ENCODE data around the gene TEAD1. TPM values are rescaled to one million over a fixed set of nuclear protein-coding genes. Genes with fewer than 3 reads are reported as not detected.

TEAD1 gene
- polyA plus RNA-seq, 1 donor from 2014 or later = 12.2 TPM

DNA sequence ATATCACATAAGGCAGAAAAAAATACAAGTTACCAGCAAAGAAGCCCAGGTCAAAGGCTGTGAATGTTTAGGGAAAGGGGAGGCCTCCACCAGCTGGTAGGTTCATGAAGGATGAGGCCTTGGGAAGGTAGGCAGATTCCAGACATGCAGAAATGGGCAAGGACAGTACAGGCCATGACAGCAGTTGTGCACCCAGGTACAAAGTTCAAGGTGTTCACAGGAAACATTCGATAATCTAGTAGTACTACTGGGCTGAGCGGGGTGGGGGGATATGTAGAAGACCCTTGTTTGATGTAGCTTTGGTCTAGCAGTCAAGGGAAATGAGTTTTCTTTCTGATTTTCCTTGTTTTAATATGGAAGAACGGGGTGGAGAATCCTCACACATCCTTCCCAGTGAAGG is 182.1 kb downstream of the TEAD1 start:
- Histone ChIP-seq H3K9me3 (ENCODE audit: low read length) (no peaks in the 10 kb centered on the region), H3K9me2 (ENCODE audit: insufficient read depth, low read length) (no peaks in the 10 kb centered on the region), H3F3A (ENCODE audit: insufficient read depth, low read length, poor library complexity, severe bottlenecking) (no peaks in the 10 kb centered on the region), H3K36me3 (ENCODE audit: insufficient read depth, low read length) (no peaks in the 10 kb centered on the region), H3K27ac (ENCODE audit: low read length) (no peak overlapping the region), H3K4me2 (ENCODE audit: low read length) (no peak overlapping the region), H3K79me2 (replicated peaks; ENCODE audit: insufficient read depth, low read length) (peaks cover 19% of the 10 kb centered on the region), H4K20me1 (ENCODE audit: insufficient read depth) (no peaks in the 10 kb centered on the region), H3K27me3 (ENCODE audit: insufficient read depth, low read depth, low read length) (no peaks in the 10 kb centered on the region), H3K4me3 (ENCODE audit: low read length) (no peak overlapping the region), H2AFZ (ENCODE audit: low read depth, low read length) (no peak overlapping the region), H3K9ac (ENCODE audit: low read length) (no peak overlapping the region)
- TF ChIP-seq EZH2 (IDR thresholded peaks at IDR 0.05; ENCODE audit: borderline replicate concordance, insufficient read depth, low read length, poor library complexity, severe bottlenecking) = no peak
- no peak for TF ChIP-seq EP300 (conservative IDR thresholded peaks at IDR 0.05; ENCODE audit: poor library complexity, severe bottlenecking)
- no peak for TF ChIP-seq MXI1 (conservative IDR thresholded peaks at IDR 0.05; ENCODE audit: poor library complexity, severe bottlenecking)
- no peak for TF ChIP-seq SMC3 (conservative IDR thresholded peaks at IDR 0.05; ENCODE audit: poor library complexity)
- TF ChIP-seq POLR2AphosphoS5 (IDR thresholded peaks at IDR 0.05) = no peak
- no peak for TF ChIP-seq RAD21 (conservative IDR thresholded peaks at IDR 0.05)
- no peak for TF ChIP-seq TAF1 (IDR thresholded peaks at IDR 0.05; ENCODE audit: low read depth)
- TF ChIP-seq, protein P1, sequence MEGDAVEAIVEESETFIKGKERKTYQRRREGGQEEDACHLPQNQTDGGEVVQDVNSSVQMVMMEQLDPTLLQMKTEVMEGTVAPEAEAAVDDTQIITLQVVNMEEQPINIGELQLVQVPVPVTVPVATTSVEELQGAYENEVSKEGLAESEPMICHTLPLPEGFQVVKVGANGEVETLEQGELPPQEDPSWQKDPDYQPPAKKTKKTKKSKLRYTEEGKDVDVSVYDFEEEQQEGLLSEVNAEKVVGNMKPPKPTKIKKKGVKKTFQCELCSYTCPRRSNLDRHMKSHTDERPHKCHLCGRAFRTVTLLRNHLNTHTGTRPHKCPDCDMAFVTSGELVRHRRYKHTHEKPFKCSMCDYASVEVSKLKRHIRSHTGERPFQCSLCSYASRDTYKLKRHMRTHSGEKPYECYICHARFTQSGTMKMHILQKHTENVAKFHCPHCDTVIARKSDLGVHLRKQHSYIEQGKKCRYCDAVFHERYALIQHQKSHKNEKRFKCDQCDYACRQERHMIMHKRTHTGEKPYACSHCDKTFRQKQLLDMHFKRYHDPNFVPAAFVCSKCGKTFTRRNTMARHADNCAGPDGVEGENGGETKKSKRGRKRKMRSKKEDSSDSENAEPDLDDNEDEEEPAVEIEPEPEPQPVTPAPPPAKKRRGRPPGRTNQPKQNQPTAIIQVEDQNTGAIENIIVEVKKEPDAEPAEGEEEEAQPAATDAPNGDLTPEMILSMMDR (IDR thresholded peaks at IDR 0.05; ENCODE audit: poor library complexity, severe bottlenecking) = no peak
- TF ChIP-seq, protein P2, sequence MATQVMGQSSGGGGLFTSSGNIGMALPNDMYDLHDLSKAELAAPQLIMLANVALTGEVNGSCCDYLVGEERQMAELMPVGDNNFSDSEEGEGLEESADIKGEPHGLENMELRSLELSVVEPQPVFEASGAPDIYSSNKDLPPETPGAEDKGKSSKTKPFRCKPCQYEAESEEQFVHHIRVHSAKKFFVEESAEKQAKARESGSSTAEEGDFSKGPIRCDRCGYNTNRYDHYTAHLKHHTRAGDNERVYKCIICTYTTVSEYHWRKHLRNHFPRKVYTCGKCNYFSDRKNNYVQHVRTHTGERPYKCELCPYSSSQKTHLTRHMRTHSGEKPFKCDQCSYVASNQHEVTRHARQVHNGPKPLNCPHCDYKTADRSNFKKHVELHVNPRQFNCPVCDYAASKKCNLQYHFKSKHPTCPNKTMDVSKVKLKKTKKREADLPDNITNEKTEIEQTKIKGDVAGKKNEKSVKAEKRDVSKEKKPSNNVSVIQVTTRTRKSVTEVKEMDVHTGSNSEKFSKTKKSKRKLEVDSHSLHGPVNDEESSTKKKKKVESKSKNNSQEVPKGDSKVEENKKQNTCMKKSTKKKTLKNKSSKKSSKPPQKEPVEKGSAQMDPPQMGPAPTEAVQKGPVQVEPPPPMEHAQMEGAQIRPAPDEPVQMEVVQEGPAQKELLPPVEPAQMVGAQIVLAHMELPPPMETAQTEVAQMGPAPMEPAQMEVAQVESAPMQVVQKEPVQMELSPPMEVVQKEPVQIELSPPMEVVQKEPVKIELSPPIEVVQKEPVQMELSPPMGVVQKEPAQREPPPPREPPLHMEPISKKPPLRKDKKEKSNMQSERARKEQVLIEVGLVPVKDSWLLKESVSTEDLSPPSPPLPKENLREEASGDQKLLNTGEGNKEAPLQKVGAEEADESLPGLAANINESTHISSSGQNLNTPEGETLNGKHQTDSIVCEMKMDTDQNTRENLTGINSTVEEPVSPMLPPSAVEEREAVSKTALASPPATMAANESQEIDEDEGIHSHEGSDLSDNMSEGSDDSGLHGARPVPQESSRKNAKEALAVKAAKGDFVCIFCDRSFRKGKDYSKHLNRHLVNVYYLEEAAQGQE (IDR thresholded peaks at IDR 0.05; ENCODE audit: borderline replicate concordance) = no peak

DNA sequence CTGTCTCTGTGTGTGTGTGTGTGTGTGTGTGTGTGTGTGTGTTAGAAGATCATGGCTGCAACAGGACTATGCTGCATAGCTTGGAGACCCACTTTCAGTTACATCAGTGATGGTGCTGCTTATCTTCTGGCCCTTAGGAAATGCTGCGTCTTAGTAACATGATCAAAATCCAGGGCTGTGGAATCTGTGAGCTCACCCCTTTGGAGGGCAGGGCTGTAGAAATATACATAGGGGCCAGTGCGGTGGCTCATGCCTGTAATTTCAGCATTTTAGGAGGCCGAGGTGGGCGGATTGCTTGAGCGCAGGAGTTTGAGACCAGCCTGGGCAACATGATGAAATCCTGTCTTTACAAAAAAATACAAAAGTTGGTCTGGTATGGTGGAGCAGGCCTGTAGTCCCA is 183.4 kb downstream of the TEAD1 start:
- Histone ChIP-seq H2AFZ (ENCODE audit: low read depth, low read length) (no peak overlapping the region), H3K9me2 (ENCODE audit: insufficient read depth, low read length) (no peaks in the 10 kb centered on the region), H3K4me3 (ENCODE audit: low read length) (no peak overlapping the region), H3K9me3 (ENCODE audit: low read length) (no peaks in the 10 kb centered on the region), H3K36me3 (ENCODE audit: insufficient read depth, low read length) (no peaks in the 10 kb centered on the region), H3K27ac (ENCODE audit: low read length) (no peak overlapping the region), H3K27me3 (ENCODE audit: insufficient read depth, low read depth, low read length) (no peaks in the 10 kb centered on the region), H4K20me1 (ENCODE audit: insufficient read depth) (no peaks in the 10 kb centered on the region), H3K4me2 (ENCODE audit: low read length) (no peak overlapping the region), H3F3A (ENCODE audit: insufficient read depth, low read length, poor library complexity, severe bottlenecking) (no peaks in the 10 kb centered on the region), H3K79me2 (replicated peaks; ENCODE audit: insufficient read depth, low read length) (peaks cover 19% of the 10 kb centered on the region), H3K9ac (ENCODE audit: low read length) (no peak overlapping the region)
- TF ChIP-seq TAF1 (IDR thresholded peaks at IDR 0.05; ENCODE audit: low read depth) = no peak
- no peak for TF ChIP-seq RAD21 (conservative IDR thresholded peaks at IDR 0.05)
- no peak for TF ChIP-seq EP300 (conservative IDR thresholded peaks at IDR 0.05; ENCODE audit: poor library complexity, severe bottlenecking)
- TF ChIP-seq, protein P1 (IDR thresholded peaks at IDR 0.05; ENCODE audit: poor library complexity, severe bottlenecking) = no peak
- no peak for TF ChIP-seq POLR2AphosphoS5 (IDR thresholded peaks at IDR 0.05)
- TF ChIP-seq, protein P2 (IDR thresholded peaks at IDR 0.05; ENCODE audit: borderline replicate concordance) = no peak
- no peak for TF ChIP-seq EZH2 (IDR thresholded peaks at IDR 0.05; ENCODE audit: borderline replicate concordance, insufficient read depth, low read length, poor library complexity, severe bottlenecking)
- TF ChIP-seq MXI1 (conservative IDR thresholded peaks at IDR 0.05; ENCODE audit: poor library complexity, severe bottlenecking) = no peak
- no peak for TF ChIP-seq SMC3 (conservative IDR thresholded peaks at IDR 0.05; ENCODE audit: poor library complexity)

All from neural cell (in vitro differentiated cells).